Prostate gland (tissue), 2 donors: ENCODE results near the gene DNAAF5.

Experiments
- POLR2A ChIP-seq: fragments of 450-650 bp; IDR thresholded peaks from one replicate; pipeline ENCODE4 v1.6.1; 2016; ENCODE audit warnings: antibody characterized with exemption, mild to moderate bottlenecking
- POLR2AphosphoS5 ChIP-seq: sonication (generic); formaldehyde crosslinking; IDR thresholded peaks from one replicate; pipeline ENCODE4 v1.6.1; 2017; ENCODE audit warnings: antibody characterized with exemption
- TF ChIP-seq, protein P1 (sequence below), 4 experiments: fragments of 200-600 bp in 2 of 4; fragments of 450-650 bp in 2 of 4; sonication (generic) in 2 of 4; IDR thresholded peaks; 1 replicate in 3 of 4; 2 replicates in 1 of 4; pipeline ENCODE4 v1.5.1; 2016 to 2019; ENCODE audit warnings: antibody characterized with exemption in 4 of 4, mild to moderate bottlenecking in 2 of 4, moderate library complexity in 2 of 4

DNA sequence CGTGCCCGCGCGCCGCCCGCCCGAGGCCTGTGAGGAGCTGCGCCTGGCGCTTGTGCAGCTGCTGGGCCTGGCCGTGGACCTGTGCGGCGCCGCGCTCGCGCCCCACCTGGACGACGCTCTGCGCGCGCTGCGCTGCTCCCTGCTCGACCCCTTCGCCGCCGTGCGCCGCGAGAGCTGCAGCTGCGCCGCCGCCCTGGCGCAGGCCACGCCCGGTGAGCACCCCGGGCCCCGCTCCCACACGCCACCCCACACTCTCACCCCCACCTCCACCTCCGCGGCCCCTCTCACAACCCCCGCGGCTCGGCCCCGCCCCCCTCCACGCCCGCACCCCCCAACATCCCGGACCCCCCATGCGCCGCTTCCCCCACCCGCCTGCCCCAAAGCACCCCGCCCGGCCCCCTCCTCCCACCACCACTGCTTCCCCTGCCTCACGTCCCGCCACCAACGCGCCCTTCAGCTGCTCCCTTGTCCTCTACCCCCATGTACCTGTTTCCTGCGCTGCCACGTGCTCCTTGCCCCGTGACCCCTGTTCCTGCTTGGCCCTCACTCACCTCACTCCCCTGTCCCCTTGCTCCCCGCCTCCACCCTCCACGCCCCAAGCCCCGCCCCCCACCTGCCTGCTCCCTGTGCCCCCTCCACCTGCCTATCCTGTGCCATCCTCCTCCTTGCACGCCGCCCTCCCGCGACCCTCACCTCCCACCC, 756 bp downstream of the DNAAF5 start, which contains the start of gene PRKAR1B:
- TF ChIP-seq, protein P1, sequence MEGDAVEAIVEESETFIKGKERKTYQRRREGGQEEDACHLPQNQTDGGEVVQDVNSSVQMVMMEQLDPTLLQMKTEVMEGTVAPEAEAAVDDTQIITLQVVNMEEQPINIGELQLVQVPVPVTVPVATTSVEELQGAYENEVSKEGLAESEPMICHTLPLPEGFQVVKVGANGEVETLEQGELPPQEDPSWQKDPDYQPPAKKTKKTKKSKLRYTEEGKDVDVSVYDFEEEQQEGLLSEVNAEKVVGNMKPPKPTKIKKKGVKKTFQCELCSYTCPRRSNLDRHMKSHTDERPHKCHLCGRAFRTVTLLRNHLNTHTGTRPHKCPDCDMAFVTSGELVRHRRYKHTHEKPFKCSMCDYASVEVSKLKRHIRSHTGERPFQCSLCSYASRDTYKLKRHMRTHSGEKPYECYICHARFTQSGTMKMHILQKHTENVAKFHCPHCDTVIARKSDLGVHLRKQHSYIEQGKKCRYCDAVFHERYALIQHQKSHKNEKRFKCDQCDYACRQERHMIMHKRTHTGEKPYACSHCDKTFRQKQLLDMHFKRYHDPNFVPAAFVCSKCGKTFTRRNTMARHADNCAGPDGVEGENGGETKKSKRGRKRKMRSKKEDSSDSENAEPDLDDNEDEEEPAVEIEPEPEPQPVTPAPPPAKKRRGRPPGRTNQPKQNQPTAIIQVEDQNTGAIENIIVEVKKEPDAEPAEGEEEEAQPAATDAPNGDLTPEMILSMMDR (IDR thresholded peaks at IDR 0.05): no peak
- TF ChIP-seq POLR2AphosphoS5 (no peak), POLR2A (no peak)
